SK-N-SH treated with all-trans-retinoic acid at 6 μM for 48 hours (cell line): ENCODE data around the gene ERG.

Source experiments
- ATAC-seq: fragments of 200-7000 bp; cut with Tn5 transposase; 3 replicates; pipeline ENCODE4 v1.9.1; 2020; ENCODE audit warnings: mild to moderate bottlenecking, moderate library complexity
- ARNTL ChIP-seq: fragments of 450-650 bp; formaldehyde crosslinking; IDR thresholded peaks from 2 replicates; pipeline ENCODE4 v1.5.0; 2020; ENCODE audit warnings: low read depth, mild to moderate bottlenecking, moderate library complexity, borderline replicate concordance
- BACH2 ChIP-seq: fragments of 250-450 bp; sonication (Bioruptor Pico); IDR thresholded peaks from 2 replicates; pipeline ENCODE4 v1.9.0; 2021; ENCODE audit warnings: mild to moderate bottlenecking, borderline replicate concordance
- CREB5 ChIP-seq: fragments of 250-450 bp; sonication (Bioruptor Pico); IDR thresholded peaks from 2 replicates; pipeline ENCODE4 v1.5.1; 2020; ENCODE audit warnings: low read depth, mild to moderate bottlenecking, moderate library complexity
- CSDC2 ChIP-seq: fragments of 250-450 bp; sonication (Bioruptor Pico); IDR thresholded peaks from 2 replicates; pipeline ENCODE4 v1.5.0; 2020; ENCODE audit warnings: mild to moderate bottlenecking, moderate library complexity
- CSRNP3 ChIP-seq: fragments of 250-450 bp; sonication (Bioruptor Pico); IDR thresholded peaks from 2 replicates; pipeline ENCODE4 v1.5.1; 2021; ENCODE audit warnings: mild to moderate bottlenecking, moderate library complexity
- ESRRG ChIP-seq: fragments of 250-450 bp; sonication (Bioruptor Pico); IDR thresholded peaks from 2 replicates; pipeline ENCODE4 v1.6.1; 2021; ENCODE audit warnings: mild to moderate bottlenecking
- GLIS3 ChIP-seq: fragments of 250-450 bp; sonication (Bioruptor Pico); IDR thresholded peaks from 2 replicates; pipeline ENCODE4 v1.5.0; 2020; ENCODE audit warnings: mild to moderate bottlenecking, moderate library complexity
- ISL1 ChIP-seq: fragments of 250-450 bp; sonication (Bioruptor Pico); IDR thresholded peaks from 2 replicates; pipeline ENCODE4 v2.1.2; 2022; ENCODE audit warnings: mild to moderate bottlenecking, moderate library complexity
- OSR1 ChIP-seq: fragments of 250-450 bp; sonication (Bioruptor Pico); IDR thresholded peaks from 2 replicates; pipeline ENCODE4 v1.8.0; 2022; ENCODE audit warnings: moderate library complexity, mild to moderate bottlenecking, inconsistent platforms
- PATZ1 ChIP-seq: fragments of 250-450 bp; sonication (Bioruptor Pico); IDR thresholded peaks from 2 replicates; pipeline ENCODE4 v1.8.0; 2020; ENCODE audit warnings: mild to moderate bottlenecking, moderate library complexity, borderline replicate concordance
- POU6F1 ChIP-seq: fragments of 250-450 bp; sonication (Bioruptor Pico); IDR thresholded peaks from 2 replicates; pipeline ENCODE4 v1.8.0; 2021; ENCODE audit warnings: low read depth, mild to moderate bottlenecking, moderate library complexity, borderline replicate concordance
- PPARA ChIP-seq: fragments of 250-450 bp; sonication (Bioruptor Pico); IDR thresholded peaks from 2 replicates; pipeline ENCODE4 v1.5.0; 2020; ENCODE audit warnings: mild to moderate bottlenecking, borderline replicate concordance
- RARB ChIP-seq: fragments of 250-450 bp; sonication (Bioruptor Pico); IDR thresholded peaks from 2 replicates; pipeline ENCODE4 v1.8.0; 2021; ENCODE audit warnings: mild to moderate bottlenecking, moderate library complexity
- SNAI2 ChIP-seq: fragments of 250-450 bp; sonication (Bioruptor Pico); IDR thresholded peaks from 2 replicates; pipeline ENCODE4 v1.5.0; 2020; ENCODE audit warnings: mild to moderate bottlenecking, moderate library complexity
- TCF4 ChIP-seq: fragments of 250-450 bp; sonication (Bioruptor Pico); IDR thresholded peaks from 2 replicates; pipeline ENCODE4 v1.8.0; 2021; ENCODE audit warnings: mild to moderate bottlenecking, moderate library complexity, borderline replicate concordance
- TOX ChIP-seq: fragments of 250-450 bp; sonication (Bioruptor Pico); IDR thresholded peaks from 2 replicates; pipeline ENCODE4 v1.8.0; 2021; ENCODE audit warnings: mild to moderate bottlenecking, moderate library complexity, borderline replicate concordance
- TSHZ2 ChIP-seq: fragments of 250-450 bp; sonication (Bioruptor Pico); IDR thresholded peaks from 2 replicates; pipeline ENCODE4 v1.5.0; 2020; ENCODE audit warnings: mild to moderate bottlenecking, moderate library complexity
- ZC3H10 ChIP-seq: fragments of 250-450 bp; sonication (Bioruptor Pico); IDR thresholded peaks from 2 replicates; pipeline ENCODE4 v1.5.1; 2021; ENCODE audit warnings: mild to moderate bottlenecking, moderate library complexity
- ZFP3 ChIP-seq: fragments of 250-450 bp; sonication (Bioruptor Pico); IDR thresholded peaks from 2 replicates; pipeline ENCODE4 v1.5.0; 2020; ENCODE audit warnings: mild to moderate bottlenecking, moderate library complexity
- ZFP30 ChIP-seq: fragments of 450-650 bp; formaldehyde crosslinking; IDR thresholded peaks from 2 replicates; pipeline ENCODE4 v1.5.0; 2022; ENCODE audit warnings: mild to moderate bottlenecking, moderate library complexity
- ZNF565 ChIP-seq: fragments of 450-650 bp; formaldehyde crosslinking; conservative IDR thresholded peaks from 2 replicates; pipeline ENCODE4 v1.5.0; 2020; ENCODE audit warnings: low read depth, mild to moderate bottlenecking, moderate library complexity
- ZNF70 ChIP-seq: fragments of 450-650 bp; formaldehyde crosslinking; IDR thresholded peaks from 2 replicates; pipeline ENCODE4 v1.5.0; 2020; ENCODE audit warnings: mild to moderate bottlenecking, moderate library complexity
- ZNF8 ChIP-seq: fragments of 450-650 bp; formaldehyde crosslinking; IDR thresholded peaks from 2 replicates; pipeline ENCODE4 v1.5.0; 2020; ENCODE audit warnings: mild to moderate bottlenecking, moderate library complexity

ERG gene

GRCh38 chr21:38334866-38335265 lies 163.4 kb downstream of the ERG start:
- TF ChIP-seq TCF4 (CRISPR knock-in tag) (no peak), CSRNP3 (CRISPR knock-in tag) (no peak), PATZ1 (no peak), TSHZ2 (no peak), CSDC2 (CRISPR knock-in tag) (no peak), ZFP3 (CRISPR knock-in tag) (no peak), ZNF70 (CRISPR knock-in tag) (no peak), RARB (CRISPR knock-in tag) (no peak), ZC3H10 (CRISPR knock-in tag) (no peak), POU6F1 (CRISPR knock-in tag) (no peak), PPARA (no peak), ARNTL (CRISPR knock-in tag) (no peak), BACH2 (CRISPR knock-in tag) (no peak), CREB5 (no peak), TOX (no peak), ZNF565 (CRISPR knock-in tag) (no peak), ZNF8 (CRISPR knock-in tag) (no peak), GLIS3 (CRISPR knock-in tag) (no peak)
- no peak for ATAC-seq

GRCh38 chr21:38333301-38334272 lies 164.7 kb downstream of the ERG start:
- TF ChIP-seq ZFP3 (CRISPR knock-in tag) (no peak), PATZ1 (no peak), ZC3H10 (CRISPR knock-in tag) (no peak), SNAI2 (CRISPR knock-in tag) (no peak), ZNF70 (CRISPR knock-in tag) (no peak), ISL1 (CRISPR knock-in tag) (no peak), CREB5 (no peak), ZNF8 (CRISPR knock-in tag) (no peak), ARNTL (CRISPR knock-in tag) (no peak), CSDC2 (CRISPR knock-in tag) (no peak), POU6F1 (CRISPR knock-in tag) (no peak), TCF4 (CRISPR knock-in tag) (no peak), BACH2 (CRISPR knock-in tag) (no peak), OSR1 (no peak), ZFP30 (CRISPR knock-in tag) (no peak), TOX (no peak), ESRRG (CRISPR knock-in tag) (no peak)

More at GRCh38 chr21:38333301-38334272, 164.7 kb downstream of the ERG start:
- ATAC-seq: peak; percentile 74
